HG02642 (cell line): Measurements from ENCODE around the gene OXSM.

Experiments used
- ATAC-seq: cut with Tn5 transposase; IDR thresholded peaks from one replicate; pipeline ENCODE4 v1.9.1; 2021; ENCODE audit warnings: mild to moderate bottlenecking; ENCODE audit not compliant: unreplicated experiment, poor library complexity

The OXSM gene

GRCh38 chr3:25801786-25802185, 11.9 kb downstream of the OXSM start:
- no peak for ATAC-seq

DNA sequence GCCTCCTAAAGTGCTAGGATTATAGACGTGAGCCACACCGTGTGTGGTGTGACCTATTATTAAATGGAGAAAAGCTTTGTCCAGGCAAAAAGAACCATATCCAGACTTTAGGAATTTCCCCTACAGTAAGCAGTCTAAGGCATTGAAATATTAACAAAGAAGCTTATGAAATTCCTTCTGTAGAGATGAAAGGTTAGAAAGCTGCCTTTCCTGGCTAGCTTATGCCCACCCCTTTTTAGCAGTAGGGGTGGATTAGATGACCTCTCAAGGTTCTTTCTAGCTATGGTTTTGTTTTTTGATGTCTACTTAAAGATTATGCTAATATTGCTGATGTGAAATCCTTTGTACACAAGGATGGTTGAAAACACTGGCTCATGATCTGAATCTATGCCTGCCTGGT, 13.9 kb downstream of the OXSM start:
- no peak for ATAC-seq

DNA sequence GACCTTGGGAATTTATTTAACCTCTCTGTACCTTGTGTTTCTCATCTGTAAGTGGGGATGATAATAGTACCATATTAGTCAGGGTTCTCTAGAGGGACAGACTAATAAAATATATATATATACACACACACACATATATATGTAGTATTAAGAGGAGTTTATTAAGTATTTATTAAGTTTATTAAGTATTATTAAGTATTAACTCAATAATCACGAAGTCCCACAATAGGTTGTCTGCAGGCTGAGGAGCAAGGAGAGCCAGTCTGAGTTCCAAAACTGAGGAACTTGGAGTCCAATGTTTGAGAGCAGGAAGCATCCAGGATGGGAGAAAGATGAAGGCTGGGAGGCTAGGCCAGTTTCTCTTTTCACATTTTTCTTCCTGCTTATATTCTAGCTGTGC, 14.8 kb downstream of the OXSM start:
- ATAC-seq, result no peak

- no peak for ATAC-seq
These were observed 22.8 kb downstream of the OXSM start for GRCh38 chr3:25812644-25813043.

DNA sequence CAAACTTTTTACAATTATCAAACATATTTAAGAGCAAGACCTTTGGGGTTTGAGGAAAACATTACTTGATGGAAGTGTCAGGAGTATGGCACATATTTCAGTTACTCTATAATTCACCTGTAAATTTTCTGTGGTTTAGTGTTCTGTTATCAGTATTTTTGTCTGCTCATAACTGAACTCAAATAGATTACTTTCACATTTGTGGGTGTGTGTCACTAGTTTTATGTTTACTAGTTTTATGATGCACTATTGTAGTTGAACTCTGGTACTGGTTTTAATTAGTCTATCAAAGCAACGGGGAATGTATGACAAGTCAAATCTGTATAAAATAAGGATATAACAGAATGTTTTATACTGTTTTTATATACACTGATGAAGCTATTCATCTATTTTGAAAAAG, 27.2 kb downstream of the OXSM start:
- peak; percentile 44 for ATAC-seq

- ATAC-seq, result no peak
These were observed 27.7 kb downstream of the OXSM start for GRCh38 chr3:25817638-25818037.

DNA sequence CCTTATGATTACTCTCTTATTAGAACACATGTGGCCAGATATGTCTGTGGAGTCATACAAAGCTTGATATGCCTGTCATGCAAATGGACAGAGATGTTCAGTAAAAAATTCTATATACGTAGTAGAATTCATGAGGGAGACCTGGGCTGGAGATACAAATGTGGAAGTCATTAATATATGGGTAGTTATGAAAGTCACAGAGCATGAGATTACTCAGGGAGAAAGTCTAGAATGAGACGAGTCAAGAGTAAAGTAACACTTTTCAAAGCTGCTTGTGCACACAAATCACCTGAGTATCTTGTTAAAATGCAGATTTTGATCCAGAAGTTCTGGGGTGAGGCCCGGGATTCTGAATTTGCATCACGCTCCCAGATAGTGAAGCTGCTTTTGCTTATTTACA, 28.4 kb downstream of the OXSM start:
- ATAC-seq, result no peak

DNA sequence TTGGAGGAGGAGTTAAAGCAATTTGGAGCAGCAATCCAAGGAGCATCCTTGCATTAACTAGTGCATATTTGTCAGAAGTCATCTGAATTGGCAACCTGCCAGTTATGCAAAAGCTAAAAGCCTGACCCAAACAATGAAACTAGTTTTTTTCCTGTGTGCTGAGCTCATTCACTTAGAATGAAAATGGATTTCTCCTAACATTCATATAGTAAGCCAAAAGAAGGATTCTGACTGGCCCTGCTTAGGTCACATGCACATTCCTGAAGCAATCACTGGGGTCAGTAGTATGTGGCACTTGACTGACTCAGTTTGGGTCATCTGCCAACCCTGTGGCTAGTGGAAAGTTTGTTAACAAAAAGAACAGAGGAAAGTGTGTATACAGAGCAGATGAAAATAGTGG, 30.5 kb downstream of the OXSM start:
- no peak for ATAC-seq

DNA sequence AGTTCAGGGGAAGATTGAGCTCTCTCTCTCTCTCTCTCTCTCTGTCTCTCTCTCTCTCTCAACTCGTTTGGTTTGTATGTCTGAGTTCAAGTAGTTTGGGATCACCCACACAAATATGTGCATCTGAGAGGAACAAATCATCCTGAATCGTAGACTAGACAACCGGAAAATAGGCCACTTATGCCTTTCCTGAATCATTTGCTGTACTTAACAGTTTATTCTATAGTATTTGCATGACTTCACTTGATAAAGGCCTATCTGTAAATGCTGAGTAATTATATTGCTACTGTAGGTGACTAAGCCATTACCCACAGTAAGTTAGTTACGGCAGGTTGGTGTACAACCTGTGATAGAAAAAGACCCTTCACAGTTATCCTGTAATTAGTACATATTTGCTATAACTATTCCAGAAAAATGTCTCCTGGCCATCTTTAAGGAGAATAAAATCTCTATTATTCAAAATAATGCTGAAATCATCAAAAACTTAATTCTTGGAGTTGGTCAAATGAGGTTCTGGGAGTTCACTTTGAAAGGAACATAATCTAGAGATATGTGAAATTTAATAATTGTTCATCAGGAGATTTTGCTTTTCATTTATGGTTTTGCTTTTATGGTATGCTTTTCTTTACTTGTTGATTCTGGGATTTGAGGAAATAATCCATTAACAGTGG, 31.1 kb downstream of the OXSM start:
- ATAC-seq, result no peak

DNA sequence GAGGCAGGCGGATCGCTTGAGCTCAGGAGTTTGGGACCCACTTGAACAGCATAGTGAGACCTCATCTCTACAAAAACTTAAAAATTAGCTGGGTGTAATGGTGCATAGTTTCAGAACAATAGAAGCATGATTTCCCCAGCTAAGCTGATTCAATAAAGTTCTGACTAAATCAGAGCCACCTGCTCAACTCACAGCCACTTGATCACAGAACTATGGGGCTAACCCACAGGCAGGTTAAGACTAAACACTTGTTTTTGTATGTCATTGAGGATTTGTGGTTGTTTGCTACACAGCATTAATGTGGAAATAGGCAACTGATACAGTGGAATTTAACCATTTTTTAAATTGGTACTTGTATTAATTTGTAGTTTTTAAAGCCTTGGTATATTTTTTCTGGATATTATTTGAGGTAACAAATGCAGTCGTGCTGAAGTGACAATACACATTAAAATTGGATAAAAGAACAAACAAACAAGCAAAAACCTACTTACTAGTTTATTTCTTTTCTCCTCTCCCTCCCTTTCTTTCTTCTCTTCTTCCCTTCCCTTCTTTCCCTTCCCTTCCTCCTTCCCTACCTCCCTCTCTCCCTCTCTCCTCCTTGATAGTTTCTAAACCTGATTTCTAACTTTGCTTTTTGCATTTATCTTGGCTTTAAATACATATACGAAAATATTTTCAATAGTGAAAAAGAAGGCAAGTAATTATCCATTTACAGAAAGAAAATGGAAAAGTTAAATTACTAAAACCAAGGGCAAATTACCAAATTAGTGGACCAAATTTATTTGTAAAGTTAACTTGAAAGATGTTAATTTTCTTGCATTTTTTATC, 32.1 kb downstream of the OXSM start:
- no peak for ATAC-seq

GRCh38 chr3:25823314-25823713, 33.4 kb downstream of the OXSM start:
- no peak for ATAC-seq

GRCh38 chr3:25826510-25826909, 36.6 kb downstream of the OXSM start:
- ATAC-seq, result no peak

GRCh38 chr3:25830373-25831280, 40.7 kb downstream of the OXSM start:
- ATAC-seq, result no peak

DNA sequence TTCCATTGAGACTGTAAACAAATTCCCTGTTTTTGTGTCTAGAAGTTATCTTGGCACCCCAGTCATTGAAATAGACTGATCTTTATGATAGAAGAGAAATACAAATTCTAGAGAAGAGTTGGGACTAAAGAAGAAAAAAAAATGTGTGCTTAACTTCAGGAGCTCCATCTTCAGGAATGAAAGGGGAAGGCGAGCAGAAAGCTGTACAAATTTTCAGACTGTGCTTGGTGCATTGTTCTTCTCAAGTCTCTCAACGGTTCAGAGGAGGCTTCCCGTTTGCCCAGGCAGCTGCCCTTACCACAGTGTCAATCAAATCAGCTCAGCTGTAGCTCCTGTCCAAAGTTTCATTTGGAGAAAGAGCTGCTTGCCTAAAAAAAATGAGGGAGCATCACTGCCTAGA, 41.7 kb downstream of the OXSM start:
- no peak for ATAC-seq

GRCh38 chr3:25834346-25834745, 44.5 kb downstream of the OXSM start:
- ATAC-seq, result peak; percentile 83

GRCh38 chr3:25836579-25836978, 46.7 kb downstream of the OXSM start:
- ATAC-seq, result no peak

DNA sequence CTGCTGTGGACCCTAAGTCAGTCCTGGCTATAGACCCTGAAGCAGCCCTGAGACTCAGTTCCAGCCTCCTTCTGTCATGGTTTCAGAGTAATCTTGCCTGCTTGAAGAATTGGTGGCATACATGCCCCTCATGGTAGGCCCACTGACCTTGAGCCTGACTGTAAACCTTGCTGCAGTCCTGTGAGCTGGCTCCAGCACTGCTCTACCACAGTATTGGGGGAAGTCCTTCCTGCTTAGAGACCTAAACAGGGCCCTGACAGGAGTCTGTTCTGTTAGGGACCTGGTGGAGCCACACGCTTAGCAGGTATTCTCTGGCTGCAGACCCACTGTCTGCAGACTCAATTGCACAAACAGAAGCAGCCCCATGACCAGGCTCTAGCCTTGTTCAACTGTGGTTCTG, 47.1 kb downstream of the OXSM start:
- no peak for ATAC-seq

DNA sequence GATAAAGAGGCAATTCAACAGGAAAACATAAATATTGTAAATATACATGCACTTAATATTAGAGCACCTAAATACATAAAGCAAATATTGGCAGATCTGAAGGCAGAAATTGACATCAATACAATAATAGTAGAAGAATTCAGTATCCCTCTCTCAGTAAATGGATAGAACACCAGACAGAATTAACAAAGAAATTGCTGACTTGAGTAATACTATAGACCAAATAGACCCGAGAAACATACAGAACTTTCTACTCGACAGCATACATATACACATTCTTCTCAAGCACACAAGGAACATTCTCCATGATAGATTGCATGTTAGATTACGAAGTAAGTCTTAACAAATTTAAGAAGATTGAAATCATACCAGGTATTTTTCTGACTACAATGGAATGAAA, 50.2 kb downstream of the OXSM start:
- no peak for ATAC-seq

DNA sequence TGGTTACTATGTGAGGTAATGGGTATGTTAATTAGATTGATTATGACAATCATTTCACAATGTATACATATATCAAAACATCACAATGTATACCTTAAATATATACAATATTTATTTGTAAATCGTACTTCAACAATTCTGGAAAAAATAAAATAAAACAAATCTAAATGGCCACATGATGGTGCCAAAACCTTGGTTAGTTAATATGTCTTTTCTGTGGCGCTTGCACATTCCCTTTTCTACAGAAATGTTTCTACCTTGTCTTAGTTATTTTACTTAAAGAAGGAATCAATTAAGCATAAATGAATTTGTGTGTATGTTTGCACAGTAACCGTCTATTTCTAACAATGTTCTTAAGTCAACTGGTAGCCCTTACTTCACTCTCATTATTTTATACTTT, 53.4 kb downstream of the OXSM start:
- no peak for ATAC-seq
